Measurements from ENCODE around the gene ASXL1.
A peak's percentile ranks its signal among the peaks of the same experiment; 100 is the strongest.

Gene ASXL1

GRCh38 chr20:32483351-32484224 is 125.5 kb downstream of the ASXL1 start:
- DNase-seq = peak; percentile 75

- peak; percentile 41 for DNase-seq
These were observed 126.3 kb downstream of the ASXL1 start for GRCh38 chr20:32484225-32484957.

GRCh38 chr20:32484958-32485769 is 127.0 kb downstream of the ASXL1 start:
- DNase-seq = peak; percentile 86

GRCh38 chr20:32485770-32486478 is 127.8 kb downstream of the ASXL1 start:
- DNase-seq = no peak

- no peak for DNase-seq
These were observed 129.2 kb downstream of the ASXL1 start for GRCh38 chr20:32487381-32487780.

GRCh38 chr20:32488066-32488838 is 130.1 kb downstream of the ASXL1 start:
- DNase-seq = no peak
